LNCaP clone FGC (cell line): ENCODE results near the gene DMTF1.
"Not testable (repeated sequence)": the region's sequence is repeated elsewhere in the genome, so short reads cannot be mapped to it uniquely, and the experiment has no call there.

Experiments
- DNase-seq: peaks from one replicate; pipeline ENCODE4 v3.0.0-alpha.2; 2011; ENCODE audit warnings: low read depth
- H3K4me3 ChIP-seq: 2 replicates; pipeline ENCODE4 v1.5.1; 2011; ENCODE audit warnings: mild to moderate bottlenecking, low read depth, low read length, control low read depth
- TF ChIP-seq, protein P1 (sequence below): IDR thresholded peaks from 2 replicates; pipeline ENCODE4 v1.5.1; 2012; ENCODE audit warnings: mild to moderate bottlenecking; ENCODE audit not compliant: control insufficient read depth, insufficient read depth; ENCODE audit errors: extremely low read depth

Gene DMTF1

GRCh38 chr7:87113077-87113476, 39.2 kb upstream of the DMTF1 start:
- H3K4me3 ChIP-seq, result no peak overlapping the region
- TF ChIP-seq, protein P1, sequence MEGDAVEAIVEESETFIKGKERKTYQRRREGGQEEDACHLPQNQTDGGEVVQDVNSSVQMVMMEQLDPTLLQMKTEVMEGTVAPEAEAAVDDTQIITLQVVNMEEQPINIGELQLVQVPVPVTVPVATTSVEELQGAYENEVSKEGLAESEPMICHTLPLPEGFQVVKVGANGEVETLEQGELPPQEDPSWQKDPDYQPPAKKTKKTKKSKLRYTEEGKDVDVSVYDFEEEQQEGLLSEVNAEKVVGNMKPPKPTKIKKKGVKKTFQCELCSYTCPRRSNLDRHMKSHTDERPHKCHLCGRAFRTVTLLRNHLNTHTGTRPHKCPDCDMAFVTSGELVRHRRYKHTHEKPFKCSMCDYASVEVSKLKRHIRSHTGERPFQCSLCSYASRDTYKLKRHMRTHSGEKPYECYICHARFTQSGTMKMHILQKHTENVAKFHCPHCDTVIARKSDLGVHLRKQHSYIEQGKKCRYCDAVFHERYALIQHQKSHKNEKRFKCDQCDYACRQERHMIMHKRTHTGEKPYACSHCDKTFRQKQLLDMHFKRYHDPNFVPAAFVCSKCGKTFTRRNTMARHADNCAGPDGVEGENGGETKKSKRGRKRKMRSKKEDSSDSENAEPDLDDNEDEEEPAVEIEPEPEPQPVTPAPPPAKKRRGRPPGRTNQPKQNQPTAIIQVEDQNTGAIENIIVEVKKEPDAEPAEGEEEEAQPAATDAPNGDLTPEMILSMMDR, result no peak
- DNase-seq, result no peak

GRCh38 chr7:87113904-87114303, 38.3 kb upstream of the DMTF1 start:
- not testable (repeated sequence) for DNase-seq, H3K4me3 ChIP-seq

DNA sequence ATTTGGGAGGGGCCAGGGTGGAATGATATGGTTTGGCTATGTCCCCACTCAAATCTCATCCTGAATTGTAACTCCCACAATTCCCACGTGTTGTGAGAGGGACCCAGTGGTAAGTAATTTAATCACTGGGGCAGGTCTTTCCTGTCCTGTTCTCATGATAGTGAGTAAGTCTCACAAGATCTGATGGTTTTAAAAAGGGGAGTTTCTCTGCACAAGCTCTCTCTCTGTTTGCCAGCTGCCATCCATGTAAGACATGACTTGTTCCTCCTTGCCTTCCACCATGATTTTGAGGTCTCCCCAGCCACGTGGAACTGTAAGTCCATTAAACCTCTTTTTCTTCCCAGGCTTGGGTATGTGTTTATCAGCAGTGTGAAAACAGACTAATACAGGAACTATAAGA, 36.5 kb upstream of the DMTF1 start:
- DNase-seq, H3K4me3 ChIP-seq: not testable (repeated sequence)

DNA sequence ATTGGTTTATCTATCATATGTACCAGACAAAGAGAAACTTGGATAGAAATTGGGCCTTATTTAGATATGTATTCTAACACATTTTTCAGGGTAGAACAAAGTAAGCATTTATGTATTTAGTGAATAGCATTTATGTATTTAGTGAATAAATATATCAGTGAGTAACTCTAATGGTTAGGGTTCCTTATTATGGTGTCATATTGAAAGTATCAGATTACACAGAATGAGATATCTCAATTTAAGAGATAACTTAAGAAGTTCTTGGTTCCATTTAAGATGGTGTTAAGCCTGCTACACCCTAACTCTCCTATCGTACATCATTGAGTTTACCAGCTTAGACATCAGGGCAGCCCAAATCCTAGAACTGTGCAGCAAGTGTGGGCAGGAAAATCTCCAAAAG, 35.9 kb upstream of the DMTF1 start:
- no peak overlapping the region for H3K4me3 ChIP-seq
- TF ChIP-seq, protein P1, result no peak

DNA sequence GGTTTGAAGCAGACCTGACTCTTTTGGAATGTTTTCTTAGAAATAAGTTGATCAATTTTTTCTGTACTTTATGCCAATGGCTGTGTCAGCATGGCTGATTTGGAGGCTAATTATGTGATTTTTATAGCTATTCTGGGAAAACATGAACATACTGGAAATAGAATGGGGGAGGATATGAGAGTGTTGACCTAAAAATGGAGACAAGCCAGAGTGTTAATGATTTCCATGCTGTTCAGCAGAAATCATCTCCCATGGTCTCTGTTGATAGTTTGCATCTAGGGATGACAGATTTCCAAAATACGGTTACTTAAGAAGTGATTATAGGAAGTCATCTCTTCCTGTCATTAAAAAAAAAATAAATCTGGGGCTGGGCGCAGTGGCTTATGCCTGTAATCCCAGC, 32.7 kb upstream of the DMTF1 start:
- no peak overlapping the region for H3K4me3 ChIP-seq
- TF ChIP-seq, protein P1, result no peak
- no peak for DNase-seq

More for the DNA sequence above, 35.9 kb upstream of the DMTF1 start:
- DNase-seq, result no peak

- no peak overlapping the region for H3K4me3 ChIP-seq
- TF ChIP-seq, protein P1, result no peak
- no peak for DNase-seq
Observed at GRCh38 chr7:87123105-87123504, 29.1 kb upstream of the DMTF1 start.

GRCh38 chr7:87127019-87127418, 25.2 kb upstream of the DMTF1 start:
- TF ChIP-seq, protein P1, result no peak
- no peak overlapping the region for H3K4me3 ChIP-seq
- DNase-seq, result no peak

DNA sequence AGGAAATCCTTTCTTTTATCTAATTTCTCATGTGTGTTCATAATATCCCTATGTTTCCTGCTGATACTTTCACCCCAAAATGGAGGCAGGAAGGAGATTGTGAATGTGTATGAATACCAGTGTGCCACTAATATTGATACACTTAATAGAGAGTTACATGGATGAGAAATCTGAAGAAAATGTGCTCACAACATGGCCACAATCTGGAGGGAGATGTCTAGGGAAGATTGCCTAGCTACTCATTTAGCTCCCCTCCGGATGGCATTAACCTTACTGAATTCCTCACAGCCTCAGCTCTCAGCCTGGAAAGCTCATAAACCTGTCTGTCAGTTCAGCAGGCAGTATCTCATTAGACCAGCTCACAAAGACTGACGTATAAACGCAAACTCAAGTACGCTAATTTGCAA, 23.4 kb upstream of the DMTF1 start:
- no peak for DNase-seq
- TF ChIP-seq, protein P1, result no peak
- no peak overlapping the region for H3K4me3 ChIP-seq
